HG03108 (cell line): ENCODE measurements around the gene ITGB4.

Source experiments
- ATAC-seq: cut with Tn5 transposase; IDR thresholded peaks from one replicate; pipeline ENCODE4 v1.9.1; 2021; ENCODE audit warnings: moderate library complexity; ENCODE audit not compliant: unreplicated experiment

Gene ITGB4

DNA sequence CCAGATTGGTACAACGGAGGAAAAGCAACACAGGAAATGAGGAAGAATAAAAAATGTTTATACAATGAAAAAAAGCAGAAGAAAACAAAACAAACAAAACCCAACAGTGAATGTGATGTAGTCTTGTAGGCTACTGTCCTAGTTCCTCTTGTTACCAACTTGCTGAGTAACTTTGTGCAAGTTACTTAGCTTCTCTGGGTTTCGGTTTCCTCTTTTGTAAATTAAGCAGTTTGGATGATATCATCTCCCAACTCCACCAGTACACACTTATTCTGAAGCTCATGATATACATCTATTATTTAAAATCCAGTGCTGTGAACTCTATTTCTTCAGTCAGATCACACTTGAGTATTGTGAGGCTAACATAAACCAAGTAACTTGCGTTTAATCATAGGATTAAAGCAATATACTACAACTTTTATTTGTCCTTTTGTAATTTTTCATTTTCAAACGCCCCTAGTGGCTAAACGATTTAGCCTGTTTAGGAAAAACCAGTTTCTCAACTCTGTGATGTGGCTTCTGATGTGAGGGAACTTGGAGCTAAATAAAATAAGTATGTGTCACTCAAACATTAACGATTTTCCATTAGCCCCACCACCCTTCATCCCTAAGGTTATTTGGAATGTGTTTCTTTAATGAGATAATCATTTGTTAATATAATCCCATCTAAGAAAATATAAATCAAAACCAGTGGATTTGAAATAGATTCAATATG, 62.0 kb downstream of the ITGB4 start:
- no peak for ATAC-seq

DNA sequence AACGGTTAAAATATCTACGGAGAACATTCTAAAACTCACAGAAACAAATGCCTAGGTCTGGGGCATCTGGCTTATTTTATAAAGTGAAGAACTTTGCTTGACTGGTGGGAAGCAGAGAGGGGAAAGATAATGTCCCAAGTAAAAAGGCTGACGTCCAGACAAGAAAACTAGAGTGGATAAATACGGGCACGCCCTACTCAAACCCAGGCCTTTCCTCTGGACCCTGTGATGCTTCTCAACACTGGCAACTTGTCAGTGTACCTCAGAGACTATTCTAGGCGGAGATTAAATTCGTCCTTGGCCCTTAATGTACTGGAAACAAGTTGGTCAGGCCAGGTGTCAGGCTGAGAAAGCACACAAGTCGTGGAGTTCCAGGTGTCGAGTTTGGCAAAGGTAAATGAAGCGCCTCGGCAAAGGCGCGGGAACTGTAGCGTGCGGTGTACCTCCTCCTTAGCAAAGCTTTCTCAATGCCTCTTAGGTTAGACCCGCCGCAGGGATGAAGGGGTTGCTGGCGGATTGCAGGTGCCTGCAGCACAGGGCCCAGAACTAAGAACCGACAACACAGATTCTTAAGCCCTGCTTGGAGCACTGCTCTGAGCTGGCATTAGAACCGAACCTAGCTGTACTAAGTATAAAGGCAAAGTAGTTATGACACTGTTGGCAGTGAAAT, 62.7 kb downstream of the ITGB4 start:
- ATAC-seq, result no peak

DNA sequence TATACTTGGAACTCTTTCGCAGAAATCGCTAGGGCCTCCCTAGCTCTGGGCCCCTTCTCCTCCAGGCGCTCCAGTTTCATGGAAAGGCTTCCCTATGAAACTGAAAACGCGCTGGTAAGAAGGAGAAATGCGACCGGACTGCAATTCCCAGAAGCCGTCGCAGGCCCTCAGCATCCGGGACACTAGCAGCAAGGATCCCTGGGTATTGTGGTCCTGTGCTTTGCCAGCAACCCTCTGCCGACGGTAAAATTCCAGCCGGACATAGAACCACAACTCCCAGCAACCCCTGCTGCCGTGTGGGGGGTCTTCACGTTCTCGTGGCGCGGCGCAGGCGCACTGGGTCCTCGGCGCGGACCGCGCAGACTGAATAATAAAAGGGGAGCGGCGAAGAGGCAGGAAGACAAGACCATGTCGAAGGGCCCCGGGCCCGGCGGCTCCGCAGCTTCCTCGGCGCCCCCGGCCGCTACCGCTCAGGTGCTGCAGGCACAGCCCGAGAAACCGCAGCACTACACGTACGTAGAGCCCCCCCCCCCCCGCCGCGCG, 63.3 kb downstream of the ITGB4 start, which contains the start of gene UNK:
Gene UNK, plus strand, starts transcription at position 334 of the 543 bp plus-strand sequence. Its CDS starts 75 bp downstream, at position 409.
- ATAC-seq, result peak; percentile 49

DNA sequence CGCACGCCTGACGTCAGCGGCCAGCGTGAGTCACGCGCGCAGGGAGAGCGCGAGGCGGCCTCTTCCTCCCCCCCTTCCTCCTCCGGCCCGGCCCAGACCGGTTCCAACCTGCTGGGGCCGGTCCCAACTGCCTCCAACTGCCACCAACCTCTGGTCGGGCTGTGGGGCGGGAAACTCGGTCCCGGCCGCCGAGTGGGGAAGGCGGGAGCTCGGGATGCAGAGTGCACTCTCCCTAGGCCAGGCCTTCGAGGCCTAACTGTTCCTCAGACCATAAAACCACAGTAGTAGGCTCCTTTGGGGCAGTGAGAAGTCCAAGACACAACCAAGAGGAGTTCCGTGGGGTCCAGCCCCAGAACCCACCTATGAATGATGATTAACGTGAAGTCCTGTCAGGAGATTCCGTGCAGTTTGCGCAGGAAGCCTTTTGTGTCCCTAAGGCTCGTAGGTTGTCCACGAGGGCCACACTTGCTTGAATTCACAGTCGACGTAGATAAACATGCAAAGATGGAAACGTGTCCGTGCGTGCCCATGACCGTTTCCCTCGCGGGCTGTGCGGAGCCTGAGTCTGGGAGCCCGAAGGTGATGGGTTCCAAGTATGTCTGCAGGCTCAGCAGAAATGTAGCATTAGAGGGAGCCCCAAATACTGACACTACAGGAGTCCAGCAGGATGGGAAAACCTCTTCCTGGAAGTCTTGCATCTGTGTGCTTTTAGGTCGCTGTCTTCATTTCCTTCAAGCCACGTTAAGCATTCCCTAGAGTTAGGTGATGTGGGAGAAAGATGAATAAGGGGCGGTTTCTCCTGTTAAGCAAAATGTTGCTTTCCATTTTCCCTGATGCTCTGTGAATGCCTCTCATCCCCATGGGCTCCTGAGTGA, 64.0 kb downstream of the ITGB4 start:
- ATAC-seq, result peak; percentile 45

DNA sequence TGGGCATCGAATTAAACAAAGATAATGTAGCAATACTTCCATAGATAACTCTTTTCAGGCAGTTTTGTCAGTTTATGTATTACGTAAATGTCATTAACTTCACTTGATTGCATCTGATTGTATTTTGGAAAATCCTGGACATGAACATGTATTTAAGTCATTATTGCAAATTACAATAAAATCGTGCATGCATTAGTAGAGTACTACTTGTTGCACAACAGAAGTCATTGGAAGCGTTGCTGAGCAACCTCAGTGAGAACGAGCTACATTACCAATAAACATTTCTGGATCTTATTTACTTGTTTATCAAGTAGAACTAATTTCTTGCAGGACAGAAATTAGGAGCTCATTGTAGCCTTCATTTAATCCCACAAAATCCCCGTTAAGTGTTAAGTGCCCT, 70.0 kb downstream of the ITGB4 start:
- ATAC-seq, result no peak

DNA sequence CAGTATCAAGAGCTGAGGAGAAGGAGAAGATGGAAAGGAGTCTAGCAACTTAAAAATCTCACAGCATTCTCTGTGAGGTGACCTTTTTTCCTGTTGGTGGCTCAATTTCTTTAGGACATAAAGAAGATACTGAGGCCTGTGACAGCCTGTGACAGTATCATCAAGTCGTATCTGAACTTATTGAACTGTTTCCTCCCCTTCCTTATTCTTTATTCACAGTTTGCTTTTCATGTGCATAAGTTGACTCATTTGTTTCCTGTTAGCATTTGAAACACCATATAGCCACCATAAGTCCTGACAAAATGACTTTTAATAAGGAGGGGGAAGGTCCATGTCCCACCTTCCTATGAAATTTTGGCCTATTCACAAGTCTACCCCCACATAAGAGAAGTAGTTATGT, 72.2 kb downstream of the ITGB4 start:
- ATAC-seq, result no peak

DNA sequence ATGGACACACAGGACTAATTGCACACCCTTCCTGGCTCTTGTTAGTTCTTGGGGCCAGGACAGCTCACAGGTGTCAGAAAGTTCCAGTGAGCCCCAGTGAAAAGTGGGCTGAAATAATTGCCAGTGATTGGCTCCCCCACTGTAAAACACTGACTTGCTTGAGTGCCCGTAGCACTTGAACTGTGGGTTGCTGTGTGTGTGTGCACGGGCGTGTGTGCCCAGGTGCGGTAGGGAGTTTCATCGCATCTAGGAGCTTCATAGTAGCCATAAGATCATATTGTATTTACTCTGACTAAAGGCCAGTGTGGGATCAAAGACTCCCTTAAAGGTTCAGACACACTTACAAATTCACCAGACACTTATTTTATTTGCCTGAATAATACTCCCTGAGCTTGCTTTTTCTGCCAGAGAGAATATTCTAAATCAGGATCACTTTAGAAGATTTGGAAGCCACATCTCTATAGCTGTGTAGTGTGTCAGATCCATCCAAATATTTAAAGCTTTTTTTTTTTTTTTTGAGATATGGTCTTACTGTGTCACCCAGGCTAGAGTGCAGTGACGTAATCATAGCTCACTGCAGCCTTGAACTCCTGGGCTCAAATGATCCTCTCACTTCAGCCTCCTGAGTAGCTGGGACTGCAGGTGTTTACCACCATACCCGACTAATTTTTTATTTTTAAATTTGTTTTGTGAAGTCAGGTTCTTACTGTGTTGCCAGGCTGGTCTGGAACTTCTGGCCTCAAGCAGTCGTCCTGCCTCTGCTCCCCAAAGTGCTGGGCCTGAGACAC, 74.8 kb downstream of the ITGB4 start:
- ATAC-seq, result no peak

DNA sequence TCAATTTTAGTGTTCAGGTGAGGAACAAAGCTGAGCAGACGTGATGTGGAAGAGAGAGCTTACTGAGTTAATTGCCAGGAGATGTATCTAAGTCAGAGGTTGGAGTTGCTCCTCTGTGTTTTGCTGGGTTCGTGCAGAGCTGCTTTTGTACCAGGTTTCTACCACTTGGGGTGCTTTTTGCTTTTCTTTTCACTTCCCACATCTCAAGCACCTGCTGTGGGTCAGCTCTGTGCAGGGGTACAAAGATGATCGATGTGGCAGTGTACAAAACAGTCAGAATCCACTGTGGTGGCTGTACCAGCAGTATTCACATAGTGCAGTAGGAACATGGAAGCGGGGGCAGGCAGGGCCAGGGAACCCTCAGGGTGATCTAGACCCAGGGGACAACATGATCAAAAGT, 78.1 kb downstream of the ITGB4 start:
- no peak for ATAC-seq

DNA sequence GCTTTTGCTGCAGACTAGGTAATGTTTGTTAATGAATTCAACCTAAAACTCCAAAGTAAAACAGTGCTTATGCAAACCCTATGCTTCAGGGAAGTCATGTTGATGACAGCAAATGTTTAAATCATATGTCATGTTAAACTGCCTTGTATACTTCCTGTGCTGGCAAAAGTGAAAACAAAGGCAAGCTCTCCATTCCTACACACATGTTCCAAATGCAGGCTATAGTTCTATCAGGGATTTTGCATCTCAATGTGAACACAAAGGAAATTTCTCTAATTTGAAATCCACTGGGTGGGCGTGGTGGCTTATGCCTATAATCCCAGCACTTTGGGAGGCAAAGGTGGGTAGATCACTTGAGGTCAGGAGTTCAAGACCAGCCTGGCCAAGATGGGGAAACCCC, 82.6 kb downstream of the ITGB4 start:
- no peak for ATAC-seq

DNA sequence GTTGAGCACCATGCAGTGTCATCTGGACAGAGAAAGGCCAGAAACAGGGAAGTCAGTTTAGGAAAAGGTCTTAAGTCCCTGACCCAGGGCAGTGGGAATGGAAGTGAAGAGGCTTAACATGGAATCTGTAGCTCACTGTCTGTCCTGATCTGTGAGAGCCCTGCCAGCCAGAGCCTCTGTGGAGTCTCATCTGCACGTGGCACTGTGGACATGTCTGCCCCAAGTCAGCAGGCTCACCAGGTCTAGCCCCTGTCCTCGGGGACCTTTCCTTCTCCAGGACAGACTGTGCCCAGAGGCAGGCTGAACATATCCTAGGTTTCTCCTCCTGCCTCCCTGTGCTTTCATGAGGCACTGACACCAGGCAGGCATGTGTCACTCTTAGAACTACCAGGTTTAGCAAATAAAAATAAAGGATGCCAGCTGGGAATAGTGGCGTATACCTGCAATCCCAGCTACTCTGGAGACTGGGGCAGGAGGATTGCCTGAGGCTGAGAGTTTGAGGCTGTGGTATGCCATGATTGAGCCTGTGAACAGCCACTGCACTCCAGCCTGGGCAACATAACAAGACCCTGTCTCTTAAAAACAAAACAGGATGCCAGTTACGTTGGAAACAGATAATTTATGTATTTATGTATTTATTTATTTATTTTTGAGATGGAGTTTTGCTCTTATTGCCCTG, 85.7 kb downstream of the ITGB4 start:
- no peak for ATAC-seq
